HuH-7 (cell line): ENCODE results near the gene IQGAP1.
"Not testable (repeated sequence)": the region's sequence is repeated elsewhere in the genome, so short reads cannot be mapped to it uniquely, and the experiment has no call there.

Source experiments
- DNase-seq: peaks from one replicate; pipeline ENCODE4 v3.0.0; 2011; ENCODE audit warnings: low spot score

The IQGAP1 gene

GRCh38 chr15:90409587-90409986 is 21.5 kb downstream of the IQGAP1 start:
- not testable (repeated sequence) for DNase-seq

- DNase-seq: not testable (repeated sequence)
Measured at GRCh38 chr15:90410316-90410715, 22.3 kb downstream of the IQGAP1 start.

GRCh38 chr15:90411176-90411575 is 23.1 kb downstream of the IQGAP1 start:
- DNase-seq: no peak

- no peak for DNase-seq
Measured at GRCh38 chr15:90412356-90413194, 24.5 kb downstream of the IQGAP1 start.

- DNase-seq: no peak
Measured at GRCh38 chr15:90413411-90414379, 25.7 kb downstream of the IQGAP1 start.

GRCh38 chr15:90414408-90415028 is 26.5 kb downstream of the IQGAP1 start:
- no peak for DNase-seq

GRCh38 chr15:90416052-90416451 is 28.0 kb downstream of the IQGAP1 start:
- DNase-seq: not testable (repeated sequence)

GRCh38 chr15:90418627-90419026 is 30.6 kb downstream of the IQGAP1 start:
- no peak for DNase-seq

- DNase-seq: no peak
Measured at GRCh38 chr15:90419206-90419605, 31.2 kb downstream of the IQGAP1 start.

GRCh38 chr15:90419738-90420406 is 31.8 kb downstream of the IQGAP1 start:
- DNase-seq: no peak

- DNase-seq: no peak
Measured at GRCh38 chr15:90420451-90420850, 32.4 kb downstream of the IQGAP1 start.

GRCh38 chr15:90421527-90421926 is 33.5 kb downstream of the IQGAP1 start:
- DNase-seq: no peak

GRCh38 chr15:90422043-90422442 is 34.0 kb downstream of the IQGAP1 start:
- no peak for DNase-seq

- no peak for DNase-seq
Measured at GRCh38 chr15:90422936-90423335, 34.9 kb downstream of the IQGAP1 start.

GRCh38 chr15:90423801-90424319 is 35.8 kb downstream of the IQGAP1 start:
- DNase-seq: no peak

- no peak for DNase-seq
Measured at GRCh38 chr15:90425726-90426346, 37.8 kb downstream of the IQGAP1 start.

GRCh38 chr15:90427185-90427584 is 39.1 kb downstream of the IQGAP1 start:
- no peak for DNase-seq

GRCh38 chr15:90432253-90432652 is 44.2 kb downstream of the IQGAP1 start:
- DNase-seq: no peak

- DNase-seq: no peak
Measured at GRCh38 chr15:90435652-90436337, 47.8 kb downstream of the IQGAP1 start.

- no peak for DNase-seq
Measured at GRCh38 chr15:90436952-90437351, 48.9 kb downstream of the IQGAP1 start.
